Measurements from ENCODE around the gene TNN.

Gene TNN

GRCh38 chr1:175147569-175147968 is 79.9 kb downstream of the TNN start:
- DNase-seq (ENCODE audit: low read depth in 2 of 2) = no peak

GRCh38 chr1:175148068-175148467 is 80.4 kb downstream of the TNN start:
- no peak for DNase-seq (ENCODE audit: low read depth in 2 of 2)

- no peak for DNase-seq (ENCODE audit: low read depth in 2 of 2)
Observed at GRCh38 chr1:175150596-175151319, 83.1 kb downstream of the TNN start.

DNA sequence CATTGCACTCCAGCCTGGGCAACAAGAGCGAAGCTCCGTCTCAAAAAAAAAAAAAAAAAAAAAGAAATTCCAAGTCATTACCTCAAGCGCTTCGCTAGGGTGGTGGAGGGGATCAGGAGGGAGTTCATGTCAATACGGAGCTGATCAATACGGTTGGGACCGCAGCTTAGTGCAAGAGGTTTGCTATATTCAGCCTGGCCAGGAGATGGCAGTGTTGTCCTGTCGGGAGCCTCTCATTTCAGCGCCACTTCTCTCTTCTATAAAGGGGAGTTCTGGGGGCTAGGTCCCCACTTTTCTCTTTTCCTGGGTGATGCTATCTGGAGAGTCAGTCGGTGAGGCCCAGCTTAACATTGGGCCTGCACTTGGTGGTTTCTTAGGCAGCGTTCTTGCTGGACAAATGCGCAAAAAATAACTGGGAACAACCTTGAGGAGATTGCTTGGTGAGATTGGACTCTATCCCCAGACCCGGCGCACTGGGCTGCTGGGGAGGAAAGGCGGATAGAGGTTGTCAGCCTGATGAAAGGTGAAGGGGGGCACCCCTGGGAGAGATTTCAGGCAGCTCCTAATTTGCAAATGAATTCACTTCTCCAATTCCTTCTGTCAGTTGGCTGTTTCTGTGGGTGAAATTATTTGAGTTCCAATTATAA is 84.5 kb downstream of the TNN start:
- peak; percentile 55 to 66 for DNase-seq (ENCODE audit: low read depth in 2 of 2)

DNA sequence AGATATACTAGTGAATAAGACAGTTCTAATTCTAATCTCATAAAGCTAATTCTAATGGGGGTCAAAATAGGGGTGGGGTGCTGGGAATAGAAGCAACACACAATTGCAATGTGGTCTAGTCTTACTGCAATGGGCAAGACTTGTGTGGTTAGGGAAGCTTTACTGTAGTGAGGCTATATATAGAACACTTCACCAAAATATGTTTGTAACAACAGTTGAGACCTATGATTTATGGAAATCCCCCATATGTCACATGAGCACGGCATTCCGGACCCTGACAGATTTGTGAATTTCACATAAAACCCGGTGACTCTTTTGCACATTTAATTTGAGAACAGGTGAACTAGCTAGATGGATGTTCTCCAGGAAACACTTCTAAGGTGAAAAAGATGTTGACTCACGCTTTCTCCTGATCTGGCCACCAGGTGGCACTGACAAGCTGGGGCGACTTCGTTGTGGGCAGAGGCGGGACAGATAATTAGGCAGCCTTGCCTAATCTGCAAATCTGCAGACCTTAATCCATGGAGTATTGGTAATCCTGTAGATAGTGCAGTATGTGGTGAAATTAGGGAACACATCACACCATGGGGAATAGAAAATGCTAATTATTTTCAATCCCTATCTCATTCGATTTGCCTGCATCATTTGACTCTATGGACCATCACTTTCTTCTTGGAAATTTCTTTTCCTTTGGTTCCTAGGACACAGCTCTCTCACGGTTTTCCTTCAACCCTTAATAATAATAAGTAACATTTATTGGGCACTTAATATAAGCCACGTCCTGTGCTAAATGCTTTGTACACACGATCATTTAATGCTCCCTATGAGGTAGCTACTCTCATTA is 87.2 kb downstream of the TNN start:
- peak; percentile 53 to 70 for DNase-seq (ENCODE audit: low read depth in 2 of 2)

- no peak for DNase-seq (ENCODE audit: low read depth in 2 of 2)
Observed at GRCh38 chr1:175155473-175155856, 87.8 kb downstream of the TNN start.

DNA sequence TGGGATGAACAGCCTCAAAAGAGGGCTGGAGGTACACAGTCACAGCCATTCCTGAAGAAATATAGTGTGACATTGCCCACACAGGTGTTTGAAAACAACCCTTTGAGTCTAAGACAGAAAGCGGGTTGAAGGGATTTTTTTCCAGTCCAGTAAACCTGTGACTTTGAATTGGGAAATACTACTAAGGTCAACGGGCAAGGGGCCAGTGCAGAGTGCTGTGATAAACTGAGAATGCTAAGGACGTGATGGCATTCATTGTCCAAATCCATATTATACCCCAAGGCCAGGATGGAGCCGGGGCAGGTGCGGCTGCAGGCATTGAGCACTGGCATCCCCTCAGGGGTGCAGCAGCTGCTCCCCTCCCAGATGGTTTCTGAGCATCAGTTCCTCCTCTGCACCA is 88.3 kb downstream of the TNN start:
- no peak for DNase-seq (ENCODE audit: low read depth in 2 of 2)

- DNase-seq (ENCODE audit: low read depth in 2 of 2) = no peak
Observed at GRCh38 chr1:175157200-175157599, 89.6 kb downstream of the TNN start.

- DNase-seq (ENCODE audit: low read depth in 2 of 2) = no peak
Observed at GRCh38 chr1:175158170-175158591, 90.5 kb downstream of the TNN start.

- DNase-seq (ENCODE audit: low read depth in 2 of 2) = no peak
Observed at GRCh38 chr1:175162955-175163354, 95.3 kb downstream of the TNN start.

DNA sequence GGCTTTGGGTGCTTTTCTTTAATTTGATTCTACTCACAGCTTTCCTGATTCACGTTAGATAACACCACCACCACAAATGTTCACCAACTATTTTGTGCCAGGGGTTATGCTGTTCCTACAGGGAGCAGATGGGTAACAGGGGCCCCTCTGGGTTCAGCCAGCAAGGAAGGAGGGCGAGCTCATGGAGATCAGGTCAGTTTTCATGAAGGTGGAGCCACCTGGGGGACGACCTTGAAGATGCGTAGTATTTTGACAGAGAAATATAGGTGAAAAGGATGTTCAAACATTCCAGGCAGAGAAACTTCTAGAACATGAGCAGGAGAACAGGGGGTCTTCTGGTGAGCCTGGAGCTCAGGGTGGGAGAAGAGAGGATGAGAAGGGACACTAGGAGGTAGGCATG is 96.1 kb downstream of the TNN start:
- DNase-seq (ENCODE audit: low read depth in 2 of 2) = no peak

DNA sequence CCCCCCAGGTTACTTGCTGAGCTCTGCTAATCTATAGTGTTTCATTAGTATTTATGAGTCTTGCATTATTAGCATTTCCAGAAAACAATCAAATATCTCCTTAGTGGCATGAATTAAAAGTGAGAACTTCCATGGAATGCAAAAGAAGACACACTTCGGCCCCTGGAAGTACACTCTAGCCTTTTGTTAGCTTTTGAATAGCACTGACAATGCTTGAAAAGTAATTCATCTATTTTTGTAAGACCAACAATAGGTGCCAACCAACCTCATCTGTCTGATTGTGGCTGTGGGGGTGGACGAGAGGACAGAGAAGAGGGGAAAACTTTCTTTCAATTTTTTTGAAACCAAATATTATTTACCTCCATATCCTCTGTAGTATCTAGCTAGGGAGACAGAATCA is 97.1 kb downstream of the TNN start:
- DNase-seq (ENCODE audit: low read depth in 2 of 2) = no peak

GRCh38 chr1:175166746-175167145 is 99.1 kb downstream of the TNN start:
- no peak for DNase-seq (ENCODE audit: low read depth in 2 of 2)

DNA sequence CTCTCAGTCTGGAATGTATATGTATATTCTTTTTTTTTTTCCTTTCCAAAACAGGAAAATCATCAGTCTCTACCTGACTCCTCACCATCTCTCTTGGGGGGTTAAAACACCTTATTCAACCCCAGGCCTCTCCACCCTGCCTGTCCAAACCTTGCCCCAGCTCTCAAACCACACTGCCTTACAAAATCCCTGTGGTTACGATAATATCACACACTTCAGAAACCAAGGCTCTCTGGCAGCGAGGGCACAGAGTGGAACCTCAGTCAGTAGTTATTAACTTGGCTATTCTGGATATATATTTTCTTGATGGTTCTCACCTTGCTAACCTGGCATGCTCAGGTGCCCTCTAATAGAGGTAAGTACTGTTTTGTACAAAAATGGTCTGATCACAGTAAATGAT is 100.2 kb downstream of the TNN start:
- DNase-seq (ENCODE audit: low read depth in 2 of 2) = no peak

DNA sequence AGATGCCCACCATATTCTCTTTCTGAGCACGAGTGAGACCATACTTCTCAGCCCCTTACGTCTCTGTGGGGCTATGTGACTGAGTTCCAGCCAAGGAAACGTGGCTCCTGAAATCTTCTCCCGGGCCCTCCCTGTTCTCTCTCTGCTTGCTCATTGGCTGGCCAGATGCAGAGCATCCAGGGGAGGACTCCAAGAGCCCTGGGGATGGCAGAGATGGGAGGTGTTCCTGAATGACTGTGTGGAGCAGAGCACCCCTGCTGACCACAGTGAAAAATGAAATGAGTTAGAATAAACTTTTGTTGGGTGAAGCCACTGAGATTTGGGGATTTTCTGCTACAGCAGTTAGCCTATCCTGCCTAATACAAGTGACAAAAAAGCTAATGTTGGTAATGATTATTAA is 101.1 kb downstream of the TNN start:
- DNase-seq (ENCODE audit: low read depth in 2 of 2) = no peak

DNA sequence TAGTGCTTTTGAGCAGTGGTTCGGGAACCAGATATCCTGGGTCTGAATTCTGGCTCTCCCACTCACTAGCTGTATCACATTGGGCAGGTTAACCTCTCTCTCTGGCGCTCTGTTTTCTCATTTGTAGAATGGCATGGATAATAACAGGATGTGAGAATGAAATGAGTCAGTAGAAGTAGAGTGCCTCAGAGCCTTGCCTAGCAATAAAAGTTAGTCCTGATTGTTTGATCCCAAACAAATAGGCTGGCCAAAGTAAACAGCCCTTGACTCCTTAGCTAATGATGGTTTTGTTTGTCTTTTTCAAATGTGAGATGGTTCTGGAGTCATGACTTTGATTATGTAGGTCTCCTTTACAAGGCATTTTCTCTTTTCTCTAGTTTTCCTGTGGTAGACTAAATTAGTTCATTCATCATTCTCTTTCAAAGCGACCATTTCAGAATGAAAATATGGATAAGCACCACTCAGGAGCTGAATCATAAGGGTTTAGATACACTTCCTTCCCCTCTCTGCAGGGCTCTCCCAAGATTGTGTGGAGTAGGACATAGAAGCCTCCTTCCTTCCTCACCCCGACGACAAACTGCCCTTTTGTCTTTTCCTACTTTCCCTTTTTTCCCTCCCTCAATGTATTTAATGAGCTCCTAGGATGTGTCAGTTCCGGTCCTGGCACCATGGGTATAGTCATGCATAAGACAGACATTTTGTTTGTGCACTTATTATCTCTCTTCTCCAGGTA is 101.8 kb downstream of the TNN start:
- DNase-seq (ENCODE audit: low read depth in 2 of 2) = no peak

DNA sequence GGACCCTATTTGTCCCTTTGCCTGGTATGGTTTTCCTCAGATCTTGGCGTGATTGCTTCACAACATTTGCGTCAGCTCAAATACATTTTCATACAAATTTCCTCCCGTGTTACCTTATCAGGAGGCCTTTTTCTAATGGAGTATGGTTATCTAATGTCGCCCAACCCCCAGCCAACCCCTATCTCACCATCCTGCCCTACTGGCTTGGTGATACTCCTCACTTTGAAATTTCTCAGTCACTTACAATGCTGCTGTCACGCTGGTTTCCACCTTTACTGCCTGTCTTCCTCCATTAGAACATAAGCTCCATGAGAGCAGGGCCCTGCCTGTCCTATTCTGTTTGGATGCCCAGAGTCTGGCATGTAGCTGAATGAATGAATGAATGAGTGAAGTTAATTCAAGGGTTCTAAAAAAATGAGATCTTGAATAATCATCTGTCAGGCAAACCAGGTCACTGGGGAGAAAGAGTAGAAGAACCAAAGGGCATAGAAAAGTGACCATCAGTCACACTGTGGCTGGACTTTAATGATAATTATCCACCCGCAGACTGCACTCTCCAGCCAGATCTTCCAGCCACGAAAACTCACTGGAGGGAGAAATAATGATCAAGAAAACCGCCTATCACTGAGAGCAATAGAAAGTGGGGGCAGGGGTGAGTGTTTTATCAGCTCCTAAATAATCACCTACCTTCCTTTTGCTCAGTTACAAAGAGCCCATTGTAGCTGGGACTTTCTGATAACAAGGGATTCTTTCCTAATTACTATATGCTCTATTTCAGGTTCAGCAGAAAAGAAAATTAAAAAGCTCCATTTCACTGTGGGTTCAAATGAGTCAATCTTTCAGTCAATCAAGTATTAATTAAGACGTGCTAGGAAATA is 103.6 kb downstream of the TNN start:
- no peak for DNase-seq (ENCODE audit: low read depth in 2 of 2)

- no peak for DNase-seq (ENCODE audit: low read depth in 2 of 2)
Observed at GRCh38 chr1:175172503-175172902, 104.9 kb downstream of the TNN start.

- no peak for DNase-seq (ENCODE audit: low read depth in 2 of 2)
Observed at GRCh38 chr1:175173531-175173930, 105.9 kb downstream of the TNN start.

DNA sequence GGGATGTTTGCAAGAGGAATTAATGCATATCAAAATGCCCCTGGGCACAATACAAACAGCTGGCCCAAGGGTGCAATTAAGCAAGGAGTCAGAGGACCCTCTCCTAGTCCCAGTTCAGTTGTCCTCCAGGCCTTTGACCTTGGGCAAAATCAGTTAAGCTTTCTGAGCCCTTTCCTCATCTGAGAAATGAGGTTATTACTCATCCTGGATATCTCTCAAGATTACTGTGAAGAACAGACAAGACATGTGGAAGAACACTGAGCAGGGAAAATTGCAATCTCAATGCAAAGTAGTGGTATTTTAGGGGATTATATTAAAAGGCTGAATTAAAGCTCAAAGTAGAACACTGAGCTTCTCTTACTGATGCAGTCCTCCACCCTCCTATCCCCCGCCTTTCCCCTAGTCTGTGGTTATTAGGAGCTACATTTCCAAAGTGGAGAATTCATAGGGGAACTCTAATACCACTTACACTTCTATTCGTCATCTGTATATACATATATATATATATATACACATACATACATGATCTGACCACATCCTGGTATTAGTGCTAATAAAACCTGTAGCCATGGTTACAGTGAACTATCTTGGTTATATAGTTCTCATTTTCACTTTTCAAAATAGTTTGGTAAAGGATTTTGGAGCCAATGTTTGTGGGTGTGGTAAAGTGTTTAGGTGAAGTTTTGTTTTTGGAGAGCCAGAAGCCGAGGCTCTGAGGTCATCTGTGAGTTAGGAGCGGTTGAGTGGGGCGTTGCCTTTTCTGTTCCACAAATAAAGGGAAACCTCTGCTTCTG is 106.9 kb downstream of the TNN start:
- no peak for DNase-seq (ENCODE audit: low read depth in 2 of 2)

Data from stimulated activated CD4-positive, alpha-beta T cell treated with anti-CD3 and anti-CD28 coated beads, Interleukin-4, amount 100 ng/mL, for 48 hours (primary cell).